Activated CD8-positive, alpha-beta T cell treated with anti-CD3 and anti-CD28 coated beads, Interleukin-2, amount 10 ng/mL, durations not matched to agents 7 days and 5 days (primary cell): Measurements from ENCODE around the gene MPPED2. TPM values are rescaled to one million over a fixed set of nuclear protein-coding genes. Genes with fewer than 3 reads are reported as not detected.

Experiments
- ATAC-seq: fragments of 150-1000 bp; cut with Tn5 transposase; one replicate; pipeline ENCODE4 v1.10.0; 2021; ENCODE audit warnings: moderate library complexity
- CTCF ChIA-PET: fragments of 350-600 bp; sonication (Branson Sonifier 250); formaldehyde crosslinking; loops from one replicate; lab custom pipeline; 2021; ENCODE audit warnings: antibody characterized with exemption; lab: Charles Lee
- POLR2A ChIA-PET: fragments of 350-600 bp; sonication (Branson Sonifier 250); formaldehyde crosslinking; loops from one replicate; lab custom pipeline; 2021; ENCODE audit warnings: antibody characterized with exemption; lab: Charles Lee
- DNase-seq: peaks from one replicate; pipeline ENCODE4 v3.0.0-alpha.2; 2020
- H3K27ac Mint-ChIP-seq: one replicate; pipeline ENCODE4 v1.8.0; 2021; ENCODE audit warnings: mild to moderate bottlenecking, mixed read lengths
- H3K27me3 Mint-ChIP-seq: one replicate; pipeline ENCODE4 v1.8.0; 2021; ENCODE audit warnings: low read depth, mixed read lengths
- H3K36me3 Mint-ChIP-seq: one replicate; pipeline ENCODE4 v1.8.0; 2021; ENCODE audit warnings: low read depth, mixed read lengths
- H3K4me1 Mint-ChIP-seq: one replicate; pipeline ENCODE4 v1.8.0; 2021; ENCODE audit warnings: low read depth, mixed read lengths
- H3K4me3 Mint-ChIP-seq: one replicate; pipeline ENCODE4 v1.8.0; 2021; ENCODE audit warnings: mild to moderate bottlenecking, mixed read lengths
- H3K9me3 Mint-ChIP-seq: one replicate; pipeline ENCODE4 v1.8.0; 2022; ENCODE audit warnings: mixed read lengths; ENCODE audit not compliant: insufficient read depth
- total RNA-seq, 2 experiments: library from RNA; stranded (reverse); gene quantifications; one replicate each; pipeline ENCODE4 v1.2.3, GENCODE V29; 2021

The MPPED2 gene, protein sequence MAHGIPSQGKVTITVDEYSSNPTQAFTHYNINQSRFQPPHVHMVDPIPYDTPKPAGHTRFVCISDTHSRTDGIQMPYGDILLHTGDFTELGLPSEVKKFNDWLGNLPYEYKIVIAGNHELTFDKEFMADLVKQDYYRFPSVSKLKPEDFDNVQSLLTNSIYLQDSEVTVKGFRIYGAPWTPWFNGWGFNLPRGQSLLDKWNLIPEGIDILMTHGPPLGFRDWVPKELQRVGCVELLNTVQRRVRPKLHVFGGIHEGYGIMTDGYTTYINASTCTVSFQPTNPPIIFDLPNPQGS
- total RNA-seq: not detected

DNA sequence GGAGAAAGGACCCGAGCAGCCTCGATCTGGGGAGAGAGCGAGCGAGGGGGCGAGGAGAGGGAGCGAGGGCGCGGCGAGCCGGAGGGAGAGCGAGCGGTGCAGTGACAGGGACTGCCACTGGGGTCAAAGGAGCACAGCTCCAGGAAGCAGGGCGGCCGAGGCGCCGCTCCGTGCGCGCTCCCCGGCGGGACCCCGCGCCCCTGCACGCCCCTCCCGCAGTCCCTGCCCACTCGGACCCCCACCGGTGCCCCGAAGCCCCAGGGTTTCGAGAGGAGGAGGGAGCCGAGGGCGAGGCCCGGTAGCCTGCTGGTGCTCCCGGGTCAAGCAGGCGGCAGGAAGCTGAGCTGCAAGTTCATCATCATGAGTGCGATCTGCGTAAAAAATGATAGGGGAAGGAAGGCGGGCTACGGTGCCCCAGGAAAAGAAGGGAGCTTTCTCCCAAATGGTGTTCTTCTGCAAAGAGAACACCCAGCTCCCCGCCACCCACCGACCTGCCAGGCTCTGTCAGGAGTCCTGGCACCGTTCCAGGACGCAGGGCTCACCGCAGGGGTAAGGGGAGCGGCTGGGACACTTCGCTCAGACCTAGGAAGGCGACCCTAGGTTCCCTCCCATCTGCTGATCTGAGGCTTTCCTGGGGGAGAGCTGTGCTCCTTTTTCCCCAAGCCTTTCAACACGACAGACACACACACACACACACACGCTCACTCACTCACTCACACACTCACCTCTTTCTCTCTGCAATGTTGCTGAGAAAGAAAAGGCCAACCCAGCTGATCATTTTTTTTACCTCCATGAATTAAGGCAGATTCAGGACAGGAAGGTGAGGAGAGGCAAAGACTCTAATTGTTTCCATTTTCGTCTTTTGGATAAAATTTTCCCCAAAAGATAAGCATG lies at the start of gene MPPED2:
TSS of gene MPPED2 (minus strand) at position 103 of the 894 bp plus-strand sequence. CDS start 5,980 bp downstream, outside the sequence.
- peak; percentile 36 for DNase-seq
- H3K27ac Mint-ChIP-seq: no peak within 1 kb of the TSS
- ChIA-PET CTCF (interaction anchor here (0.8 kb wide), 1 partner anchor 19 kb away, joined by 3 read pairs; no protein-coding TSS in a partner anchor), POLR2A (no interaction called here)
- H3K9me3 Mint-ChIP-seq: no peaks in the 10 kb centered on the region
- H3K4me1 Mint-ChIP-seq: peaks cover 6% of the 10 kb centered on the region
- H3K4me3 Mint-ChIP-seq: peak within 1 kb of the TSS; percentile 61
- peaks cover 51% of the 10 kb centered on the region for H3K27me3 Mint-ChIP-seq
- H3K36me3 Mint-ChIP-seq: peaks cover 2% of the 10 kb centered on the region
- ATAC-seq: peak; percentile 94

DNA sequence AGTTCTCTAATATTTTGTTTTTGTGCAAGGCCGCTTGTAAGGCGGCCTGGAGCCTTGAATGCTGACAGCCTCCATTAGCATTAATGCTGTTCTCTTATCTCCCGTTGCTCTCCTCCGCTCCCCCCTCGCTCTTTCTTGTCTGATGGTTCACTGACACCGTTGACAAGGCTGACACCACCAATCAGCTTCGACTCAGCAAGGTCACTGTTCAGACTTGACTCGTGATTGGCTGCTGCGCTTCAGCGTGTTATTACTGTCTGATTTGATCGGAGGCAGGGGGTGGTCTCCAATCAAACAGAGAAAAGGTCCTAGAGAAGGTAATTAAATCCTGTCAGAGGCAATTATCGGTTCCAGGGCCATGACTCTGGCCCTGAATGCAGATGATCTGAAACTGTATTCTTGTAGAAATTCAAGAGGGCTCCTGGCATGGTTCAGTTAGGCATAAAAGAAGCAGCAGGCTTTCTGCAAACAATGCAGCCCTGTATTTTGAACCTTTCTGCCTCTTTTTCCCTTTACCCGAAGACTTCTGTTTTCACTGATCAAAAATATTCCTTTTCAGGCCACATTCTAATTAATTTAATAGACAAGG lies 49.3 kb upstream of the MPPED2 start:
- Mint-ChIP-seq H3K27me3 (no peaks in the 10 kb centered on the region), H3K4me3 (no peak overlapping the region), H3K36me3 (no peaks in the 10 kb centered on the region), H3K4me1 (no peaks in the 10 kb centered on the region), H3K27ac (no peak overlapping the region), H3K9me3 (no peaks in the 10 kb centered on the region)
- ATAC-seq: no peak
- DNase-seq: no peak
- CTCF ChIA-PET: no interaction called here
- POLR2A ChIA-PET: no interaction called here

DNA sequence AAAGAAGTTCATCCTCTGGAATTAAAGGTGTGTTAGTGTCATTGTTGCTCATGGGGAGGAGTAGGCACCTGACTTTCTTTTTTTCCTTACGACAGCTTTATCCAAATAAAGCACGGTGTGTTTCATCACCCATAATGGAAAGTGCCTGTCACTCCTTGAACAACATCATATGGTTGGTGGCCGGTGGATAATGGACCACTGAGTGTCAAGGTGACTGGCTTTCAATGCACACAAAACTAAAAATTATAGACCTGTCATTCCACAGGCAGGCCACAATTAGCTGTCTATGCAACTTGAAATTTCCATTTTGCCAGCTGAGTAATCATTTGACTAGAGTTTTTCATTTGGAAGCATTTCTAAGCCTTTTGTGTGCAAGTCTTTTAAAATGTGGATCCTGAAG lies 45.0 kb upstream of the MPPED2 start:
- CTCF ChIA-PET: no interaction called here
- Mint-ChIP-seq H3K27me3 (no peaks in the 10 kb centered on the region), H3K36me3 (no peaks in the 10 kb centered on the region), H3K4me3 (no peak overlapping the region), H3K4me1 (no peaks in the 10 kb centered on the region), H3K27ac (no peak overlapping the region), H3K9me3 (no peaks in the 10 kb centered on the region)
- POLR2A ChIA-PET: no interaction called here
- DNase-seq: no peak
- ATAC-seq: no peak

DNA sequence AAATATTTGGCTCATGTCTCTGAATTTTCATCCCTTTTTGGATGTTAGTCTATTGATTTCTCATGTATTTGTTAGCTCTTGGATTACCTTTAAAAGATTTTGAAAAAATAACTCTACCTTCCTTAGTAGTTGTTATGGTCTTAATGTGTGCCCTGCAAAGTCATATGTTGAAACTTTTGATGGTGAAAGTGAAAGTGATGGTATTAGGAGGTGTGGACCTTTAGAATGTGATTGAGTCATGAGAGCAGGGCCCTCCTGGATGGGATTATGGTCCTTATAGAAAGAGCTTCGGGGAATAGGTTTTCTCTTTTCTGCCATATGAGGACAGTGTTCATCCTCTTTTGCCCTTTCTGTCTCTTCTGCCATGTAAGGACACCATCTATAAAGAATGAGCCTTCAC lies 33.6 kb upstream of the MPPED2 start:
- H3K4me1 Mint-ChIP-seq: no peaks in the 10 kb centered on the region
- no peak for DNase-seq
- ATAC-seq: no peak
- ChIA-PET POLR2A (no interaction called here), CTCF (no interaction called here)
- H3K4me3 Mint-ChIP-seq: no peak overlapping the region
- H3K27me3 Mint-ChIP-seq: peaks cover 2% of the 10 kb centered on the region
- H3K27ac Mint-ChIP-seq: no peak overlapping the region
- H3K36me3 Mint-ChIP-seq: no peaks in the 10 kb centered on the region
- H3K9me3 Mint-ChIP-seq: no peaks in the 10 kb centered on the region

DNA sequence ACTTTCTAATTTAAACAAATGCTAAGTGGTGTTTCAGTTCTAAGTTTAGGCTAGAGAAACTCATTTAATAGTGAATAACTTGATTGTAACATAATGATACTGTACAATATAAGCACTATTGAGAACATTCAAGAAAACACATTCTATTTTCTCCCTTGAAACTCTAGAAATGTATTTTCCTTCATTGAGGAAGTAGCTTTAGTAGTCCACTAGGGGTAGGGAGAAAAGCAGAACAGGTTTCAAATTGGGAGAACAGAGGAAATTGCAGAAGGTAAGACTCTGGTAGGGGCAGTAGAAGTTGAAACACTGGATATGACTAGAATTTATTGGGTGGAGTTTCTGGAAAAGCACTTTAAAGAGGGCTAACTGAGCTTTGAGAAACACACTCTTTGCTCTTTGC lies 31.6 kb upstream of the MPPED2 start:
- no peak for ATAC-seq
- no peaks in the 10 kb centered on the region for H3K36me3 Mint-ChIP-seq
- ChIA-PET CTCF (no interaction called here), POLR2A (no interaction called here)
- H3K9me3 Mint-ChIP-seq: no peaks in the 10 kb centered on the region
- no peak for DNase-seq
- no peak overlapping the region for H3K27ac Mint-ChIP-seq
- H3K4me3 Mint-ChIP-seq: no peak overlapping the region
- H3K4me1 Mint-ChIP-seq: no peaks in the 10 kb centered on the region
- H3K27me3 Mint-ChIP-seq: peaks cover 2% of the 10 kb centered on the region

DNA sequence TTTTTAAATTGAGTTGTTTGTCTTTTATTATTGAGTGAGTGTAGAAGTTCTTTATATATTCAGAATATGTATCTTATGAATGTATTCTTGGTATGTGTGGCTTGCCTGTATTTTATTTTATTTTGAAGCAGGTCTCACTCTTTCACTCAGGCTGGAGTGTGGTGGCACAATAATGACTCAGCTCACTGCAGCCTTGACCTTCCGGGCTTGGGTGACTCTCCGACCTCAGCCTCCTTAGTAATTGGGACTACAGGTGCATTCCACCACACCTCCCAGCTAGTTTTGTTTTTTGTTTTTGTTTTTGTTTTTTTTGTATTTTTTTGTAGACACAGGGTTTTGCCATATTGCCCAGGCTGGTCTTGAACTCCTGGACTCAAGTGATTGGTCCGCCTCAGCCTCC lies 24.5 kb upstream of the MPPED2 start:
- no peak for ATAC-seq

DNA sequence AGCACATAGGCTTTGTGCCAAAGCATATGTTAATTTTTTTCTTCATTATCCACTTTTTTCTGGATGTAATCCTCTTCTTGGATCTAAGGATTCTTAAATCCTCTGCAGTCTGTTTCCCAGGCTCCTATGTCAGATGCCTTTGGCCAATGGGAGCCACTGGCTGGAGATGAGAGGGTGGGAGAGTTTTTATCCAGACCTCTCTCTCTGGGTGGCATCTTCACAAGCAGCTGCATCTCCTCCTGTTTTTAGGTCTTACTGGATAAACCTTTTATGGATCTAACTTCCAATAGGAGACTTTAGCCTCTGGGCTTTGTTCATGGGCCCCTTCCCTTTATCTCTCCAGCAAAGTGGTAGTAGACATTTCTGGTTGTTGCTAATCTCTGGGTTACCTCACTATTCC lies 22.4 kb upstream of the MPPED2 start:
- no peaks in the 10 kb centered on the region for H3K9me3 Mint-ChIP-seq
- ChIA-PET POLR2A (no interaction called here), CTCF (no interaction called here)
- H3K27me3 Mint-ChIP-seq: no peaks in the 10 kb centered on the region
- no peak for DNase-seq
- no peak overlapping the region for H3K27ac Mint-ChIP-seq
- ATAC-seq: no peak
- H3K4me3 Mint-ChIP-seq: no peak overlapping the region
- H3K36me3 Mint-ChIP-seq: no peaks in the 10 kb centered on the region
- no peaks in the 10 kb centered on the region for H3K4me1 Mint-ChIP-seq

More for the DNA sequence above, 24.5 kb upstream of the MPPED2 start:
- Mint-ChIP-seq H3K27me3 (no peaks in the 10 kb centered on the region), H3K4me1 (no peaks in the 10 kb centered on the region), H3K27ac (no peak overlapping the region), H3K4me3 (no peak overlapping the region), H3K36me3 (no peaks in the 10 kb centered on the region), H3K9me3 (no peaks in the 10 kb centered on the region)
- ChIA-PET POLR2A (no interaction called here), CTCF (no interaction called here)
- no peak for DNase-seq

DNA sequence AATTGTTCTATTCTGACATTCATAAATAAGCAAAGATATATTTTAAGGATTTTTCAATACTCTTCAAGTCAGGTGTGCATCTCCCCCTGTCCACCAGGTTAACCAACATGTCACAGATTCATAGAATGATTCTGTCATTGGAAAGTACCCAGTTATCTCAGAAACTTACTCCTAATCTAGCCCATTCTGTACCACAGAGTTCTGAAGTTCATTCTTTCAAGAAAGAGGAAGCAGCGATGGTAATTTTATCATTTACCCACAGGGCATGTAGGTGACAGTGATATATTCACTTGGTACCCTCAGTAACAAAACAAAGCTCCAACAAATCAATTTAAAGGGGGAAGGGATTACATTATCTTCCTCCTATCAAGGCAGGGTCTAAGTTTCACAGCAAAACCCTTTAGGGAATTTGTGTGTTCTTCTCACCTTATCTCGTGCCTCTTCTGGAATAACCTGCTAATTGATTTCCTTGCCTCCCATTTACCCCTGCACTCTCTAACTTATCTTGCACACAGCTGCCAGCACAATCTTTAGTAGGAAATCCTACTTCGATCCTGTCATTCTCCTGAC lies 19.0 kb upstream of the MPPED2 start:
- DNase-seq (no peak), ATAC-seq (no peak)
- no peaks in the 10 kb centered on the region for H3K27me3 Mint-ChIP-seq
- H3K9me3 Mint-ChIP-seq: no peaks in the 10 kb centered on the region
- no peak overlapping the region for H3K27ac Mint-ChIP-seq
- POLR2A ChIA-PET: no interaction called here
- CTCF ChIA-PET: no interaction called here
- no peaks in the 10 kb centered on the region for H3K4me1 Mint-ChIP-seq
- no peak overlapping the region for H3K4me3 Mint-ChIP-seq
- no peaks in the 10 kb centered on the region for H3K36me3 Mint-ChIP-seq

DNA sequence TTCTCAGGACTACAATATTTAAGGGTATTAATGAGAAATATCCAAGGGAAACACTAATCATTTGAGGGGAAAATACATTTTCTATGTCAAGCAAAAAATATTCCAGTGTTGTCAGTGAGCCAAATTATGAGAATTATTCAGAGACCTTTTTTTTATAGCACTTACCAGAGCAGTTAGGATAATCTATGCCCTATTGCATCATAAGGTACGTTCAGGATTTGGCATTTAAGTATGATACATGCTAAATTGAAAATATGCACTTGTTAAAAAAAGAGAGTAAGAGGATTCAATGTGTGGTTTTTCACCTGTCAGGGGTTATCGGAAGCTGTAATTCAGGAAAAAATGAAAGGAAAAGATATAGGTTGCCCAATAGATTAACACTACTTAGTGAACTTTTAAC lies 17.2 kb upstream of the MPPED2 start:
- no peaks in the 10 kb centered on the region for H3K9me3 Mint-ChIP-seq
- ChIA-PET CTCF (no interaction called here), POLR2A (no interaction called here)
- DNase-seq: no peak
- no peaks in the 10 kb centered on the region for H3K36me3 Mint-ChIP-seq
- no peak overlapping the region for H3K4me3 Mint-ChIP-seq
- H3K27me3 Mint-ChIP-seq: no peaks in the 10 kb centered on the region
- no peak for ATAC-seq
- no peak overlapping the region for H3K27ac Mint-ChIP-seq
- H3K4me1 Mint-ChIP-seq: no peaks in the 10 kb centered on the region

DNA sequence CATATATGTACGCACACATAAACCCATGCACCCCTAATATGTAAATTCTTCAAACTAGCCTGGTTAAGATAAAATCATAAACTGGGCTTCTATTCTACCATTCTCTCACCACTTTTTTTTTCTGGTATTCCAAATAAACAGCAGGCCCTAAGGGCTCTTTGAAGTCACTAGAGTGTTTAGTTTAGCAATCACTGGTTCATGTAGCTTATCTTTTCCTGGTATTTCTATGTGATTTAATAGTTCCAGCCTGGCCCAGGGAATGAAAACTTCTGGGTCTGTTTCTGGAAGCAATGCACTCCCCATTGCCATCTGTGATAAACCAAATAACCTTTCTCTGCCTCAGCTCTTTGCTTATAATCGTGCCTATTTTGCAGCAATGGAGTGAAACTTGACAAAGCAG lies 10.7 kb upstream of the MPPED2 start:
- ATAC-seq (no peak), DNase-seq (no peak)
- no peaks in the 10 kb centered on the region for H3K9me3 Mint-ChIP-seq
- no peaks in the 10 kb centered on the region for H3K27me3 Mint-ChIP-seq
- POLR2A ChIA-PET: no interaction called here
- H3K4me3 Mint-ChIP-seq: no peak overlapping the region
- H3K4me1 Mint-ChIP-seq: no peaks in the 10 kb centered on the region
- H3K27ac Mint-ChIP-seq: no peak overlapping the region
- CTCF ChIA-PET: no interaction called here
- no peaks in the 10 kb centered on the region for H3K36me3 Mint-ChIP-seq

DNA sequence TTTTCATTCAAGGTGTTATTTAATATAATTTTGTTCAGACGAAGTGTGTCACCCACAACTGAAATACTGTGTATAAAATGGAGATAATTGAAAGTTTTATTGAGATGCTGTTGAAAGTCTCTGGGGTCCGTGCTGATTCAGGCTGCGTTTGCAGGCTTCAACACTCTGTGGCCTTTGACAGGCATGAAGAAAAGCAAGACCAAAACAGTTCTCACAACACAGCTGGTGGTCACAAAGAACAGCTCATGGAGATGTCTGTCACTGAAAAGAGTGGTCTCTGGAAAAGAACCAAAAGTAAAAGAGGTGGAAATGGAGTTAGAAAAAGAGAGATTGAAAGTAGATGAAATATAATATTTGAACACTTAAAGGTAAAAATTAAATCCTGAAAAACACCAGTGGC lies 9.8 kb upstream of the MPPED2 start:
- ATAC-seq (no peak), DNase-seq (no peak)
- no peaks in the 10 kb centered on the region for H3K9me3 Mint-ChIP-seq
- ChIA-PET CTCF (no interaction called here), POLR2A (no interaction called here)
- no peaks in the 10 kb centered on the region for H3K36me3 Mint-ChIP-seq
- H3K4me3 Mint-ChIP-seq: no peak overlapping the region
- peaks cover 6% of the 10 kb centered on the region for H3K27me3 Mint-ChIP-seq
- H3K27ac Mint-ChIP-seq: no peak overlapping the region
- no peaks in the 10 kb centered on the region for H3K4me1 Mint-ChIP-seq
